T-helper 1 cell treated with Interleukin-12 subunit alpha and Interleukin-12 subunit beta and Interleukin-4 antibody, amounts not matched to agents 30 μg/mL and 1 μg/mL, for 36 hours (primary cell): ENCODE data around the gene F11R.
"Not testable (repeated sequence)": the region's sequence is repeated elsewhere in the genome, so short reads cannot be mapped to it uniquely, and the experiment has no call there.

Experiments
- H3K27ac Mint-ChIP-seq: one replicate; pipeline ENCODE4 v1.8.0; 2021; ENCODE audit warnings: mild to moderate bottlenecking, mixed read lengths
- H3K27me3 Mint-ChIP-seq: one replicate; pipeline ENCODE4 v1.8.0; 2021; ENCODE audit warnings: low read depth, mixed read lengths
- H3K36me3 Mint-ChIP-seq: one replicate; pipeline ENCODE4 v1.8.0; 2021; ENCODE audit warnings: low read depth, mixed read lengths
- H3K4me1 Mint-ChIP-seq: one replicate; pipeline ENCODE4 v1.8.0; 2021; ENCODE audit warnings: low read depth, mixed read lengths
- H3K4me3 Mint-ChIP-seq: one replicate; pipeline ENCODE4 v1.8.0; 2021; ENCODE audit warnings: mild to moderate bottlenecking, moderate library complexity, mixed read lengths
- H3K9me3 Mint-ChIP-seq: one replicate; pipeline ENCODE4 v1.8.0; 2021; ENCODE audit warnings: mixed read lengths

The F11R gene

GRCh38 chr1:160950657-160951056 lies 70.3 kb downstream of the F11R start:
- Mint-ChIP-seq H3K27me3 (no peaks in the 10 kb centered on the region), H3K4me3 (no peak overlapping the region), H3K9me3 (no peaks in the 10 kb centered on the region), H3K27ac (no peak overlapping the region), H3K4me1 (peaks cover 4% of the 10 kb centered on the region), H3K36me3 (no peaks in the 10 kb centered on the region)

GRCh38 chr1:160949881-160950280 lies 71.1 kb downstream of the F11R start:
- H3K27me3 Mint-ChIP-seq = peaks cover 5% of the 10 kb centered on the region
- peaks cover 4% of the 10 kb centered on the region for H3K4me1 Mint-ChIP-seq
- no peak overlapping the region for H3K4me3 Mint-ChIP-seq
- no peaks in the 10 kb centered on the region for H3K36me3 Mint-ChIP-seq
- no peaks in the 10 kb centered on the region for H3K9me3 Mint-ChIP-seq
- no peak overlapping the region for H3K27ac Mint-ChIP-seq

- H3K27ac Mint-ChIP-seq, H3K36me3 Mint-ChIP-seq, H3K9me3 Mint-ChIP-seq, H3K4me3 Mint-ChIP-seq, H3K4me1 Mint-ChIP-seq, H3K27me3 Mint-ChIP-seq: not testable (repeated sequence)
Observed at GRCh38 chr1:160949216-160949880, 71.6 kb downstream of the F11R start.

GRCh38 chr1:160947174-160947759 lies 73.7 kb downstream of the F11R start:
- H3K4me1 Mint-ChIP-seq, H3K27ac Mint-ChIP-seq, H3K9me3 Mint-ChIP-seq, H3K4me3 Mint-ChIP-seq, H3K36me3 Mint-ChIP-seq: not testable (repeated sequence)
- H3K27me3 Mint-ChIP-seq = peaks cover 11% of the 10 kb centered on the region

GRCh38 chr1:160945881-160946280 lies 75.1 kb downstream of the F11R start:
- H3K9me3 Mint-ChIP-seq, H3K4me1 Mint-ChIP-seq, H3K36me3 Mint-ChIP-seq, H3K4me3 Mint-ChIP-seq, H3K27ac Mint-ChIP-seq: not testable (repeated sequence)
- peaks cover 12% of the 10 kb centered on the region for H3K27me3 Mint-ChIP-seq
